SU-DHL-6 (cell line): ENCODE data around the gene FES.

ENCODE experiments used
- CTCF ChIP-seq: fragments of 200-600 bp; sonication (generic); IDR thresholded peaks from one replicate; pipeline ENCODE4 v1.5.1; 2017; ENCODE audit warnings: antibody characterized with exemption, mild to moderate bottlenecking, low read length, moderate library complexity; ENCODE audit not compliant: insufficient read depth, poor library complexity, severe bottlenecking
- EZH2phosphoT487 ChIP-seq: fragments of 200-600 bp; sonication (generic), shearing (Covaris generic); conservative IDR thresholded peaks from 2 replicates; pipeline ENCODE4 v1.6.1; 2018; ENCODE audit warnings: mild to moderate bottlenecking, antibody characterized with exemption, low read length, moderate library complexity, mixed read lengths

- TF ChIP-seq CTCF, result peak; percentile 92
- TF ChIP-seq EZH2phosphoT487, result no peak
These were observed 50.1 kb downstream of the FES start for GRCh38 chr15:90934256-90934948.
